Heart left ventricle (tissue), 16 donors: ENCODE results near the gene SEMA3E. TPM values are rescaled to one million over a fixed set of nuclear protein-coding genes. Genes with fewer than 3 reads are reported as not detected.

Source experiments
- ATAC-seq, 4 donors: fragments of 200-7000 bp; cut with Tn5 transposase; one replicate each; pipeline ENCODE4 v1.9.1; 2020 to 2022; ENCODE audit warnings: moderate library complexity in 4 of 4, mild to moderate bottlenecking in 3 of 4, moderate number of reproducible peaks in 1 of 4
- DNase-seq, 5 donors: peaks; one replicate each; pipeline ENCODE4 v3.0.0-alpha.2; 2020
- H3K27ac ChIP-seq, 12 donors: fragments of 200-600 bp; sonication (generic) in 4 of 12; one replicate each; pipeline versions ENCODE4 v1.5.0 to v1.8.0; 2016 to 2022; ENCODE audit warnings: mild to moderate bottlenecking in 2 of 12
- H3K27me3 ChIP-seq, 9 donors: fragments of 200-600 bp; sonication (generic) in 2 of 9; one replicate each; pipeline versions ENCODE4 v1.5.1 to v1.8.0; 2016 to 2022; ENCODE audit warnings: mild to moderate bottlenecking in 3 of 9
- H3K36me3 ChIP-seq, 9 donors: fragments of 200-600 bp; sonication (generic) in 2 of 9; one replicate each; pipeline versions ENCODE4 v1.5.0 to v1.8.0; 2018 to 2022; ENCODE audit warnings: mild to moderate bottlenecking in 2 of 9
- H3K4me1 ChIP-seq, 12 donors: fragments of 200-600 bp; sonication (generic) in 4 of 12; one replicate each; pipeline versions ENCODE4 v1.5.0 to v1.8.0; 2016 to 2022; ENCODE audit warnings: mild to moderate bottlenecking in 3 of 12
- H3K4me3 ChIP-seq, 12 donors: fragments of 200-600 bp; sonication (generic) in 4 of 12; one replicate each; pipeline versions ENCODE4 v1.5.0 to v1.8.0; 2017 to 2022; ENCODE audit warnings: mild to moderate bottlenecking in 9 of 12, moderate library complexity in 4 of 12
- H3K9me3 ChIP-seq, 12 donors: fragments of 200-600 bp; sonication (generic) in 4 of 12; one replicate each; pipeline versions ENCODE4 v1.5.0 to v1.8.0; 2016 to 2022; ENCODE audit warnings: mild to moderate bottlenecking in 1 of 12
- POLR2A ChIP-seq, 2 donors: fragments of 450-650 bp; IDR thresholded peaks; one replicate each; pipeline ENCODE4 v1.6.1; 2017; ENCODE audit warnings: antibody characterized with exemption in 2 of 2, mild to moderate bottlenecking in 2 of 2, moderate library complexity in 2 of 2
- WGBS, 4 donors: extraction: QIAGEN DNeasy Blood & Tissue Kit in 2 of 4; methylation state at CpG; one replicate each; pipeline versions ENCODE4 v1.1.5 to v1.1.7; 2013 to 2018; 5-methylcytosine and 5-hydroxymethylcytosine counted together
- intact Hi-C, 10 donors: fragments of 100-400 bp; cut with DNase I; formaldehyde crosslinking; loops; one replicate each; pipeline versions ENCODE4 v1.11.1 to v1.14.2; 2022
- polyA plus RNA-seq, 2 donors: library from polyadenylated mRNA; stranded (reverse); fragments of 200-250 nt; gene quantifications; one replicate each; pipeline ENCODE4 v1.2.3, GENCODE V29; 2013
- total RNA-seq, 9 donors: library from RNA; depleted of rRNA in 2 of 9; stranded (reverse); fragments of >200 nt in 2 of 9; fragmentation: NEBNext Ultra II Directional in 3 of 9; extraction: Animal tissue kit (Norgen Biotek cat#: 25700) in 3 of 9; gene quantifications; one replicate each; pipeline versions ENCODE4 v1.1.0 to v1.2.4, GENCODE V29; 2016 to 2023
- TF ChIP-seq, protein P1 (sequence below), 12 donors: fragments of 200-600 bp; sonication (generic) in 4 of 12; IDR thresholded peaks; one replicate each; pipeline versions ENCODE4 v1.5.0 to v1.8.0; 2018 to 2022; ENCODE audit warnings: antibody characterized with exemption in 12 of 12, mild to moderate bottlenecking in 5 of 12
- donor health status: ischemic (EF 13 %, LVEDD 7.1; RV severe dilation, severe dysfunction).
- donor health status: healthy with polysubstance abuse.
- donor health status: DM: no; HTN: yes; CAD: no.
- donor health status: DM: no; HTN: no; CAD: no.
- donor health status: ischemic (EF 25% LVEDD 6.9; RV normal size, moderate dysfunction).
- donor health status: ischemic (EF 25% LVEDD 5.7; RV mildly dilated, moderate dysfunction).
- donor health status: healthy.
- donor health status: DM: yes; HTN: yes; CAD: no.
- donor health status: ischemic (EF 35%, LVEDD 5.7; RV mildly dilated, moderate dysfunction).
- donor health status: nonischemic (EF 11% LVEDD 7.7; RV severe dilation, severe dysfunction).
- donor health status: DM: yes; HTN: yes; CAD: no.
- donor health status: PGD.
- donor health status: ischemic (EF 29% LVEDD 5.4; RV normal size, mild dysfunction).
- donor health status: nonischemic (EF 23%, LVEDD 6.1; RV moderate dilation, normal function).

SEMA3E gene
- total and polyA plus RNA-seq, 11 donors: 0.04 to 1.2 (median 0.17) TPM; not detected in 3

DNA sequence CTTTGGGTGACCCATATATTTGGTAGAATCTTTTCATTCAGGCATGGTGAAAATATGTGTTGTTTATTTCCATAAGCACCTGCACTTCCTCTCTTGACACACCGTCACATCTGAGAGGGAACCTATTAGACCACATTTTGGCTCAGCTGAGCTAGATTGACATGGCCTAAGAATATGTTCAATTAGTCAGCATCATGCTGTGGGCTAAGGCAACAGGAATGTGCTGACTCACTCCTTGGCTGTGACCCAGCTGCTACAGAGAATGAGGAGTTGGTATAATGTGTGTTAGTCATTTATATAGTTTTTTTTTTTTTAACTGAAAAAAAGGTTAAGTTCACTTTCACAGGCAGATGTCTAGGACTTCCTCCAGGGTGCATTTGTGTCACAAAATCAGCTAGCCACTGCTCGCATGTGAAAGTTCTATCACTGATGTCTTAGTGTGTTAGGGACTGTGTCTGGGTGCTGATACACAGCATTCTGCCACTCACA, 180.6 kb downstream of the SEMA3E start:
- Histone ChIP-seq H3K27ac (no peak overlapping the region), H3K4me3 (no peak overlapping the region), H3K4me1 (peaks cover 0 to 2% (median 0%) of the 10 kb centered on the region in 12 donors), H3K9me3 (no peaks in the 10 kb centered on the region), H3K36me3 (no peaks in the 10 kb centered on the region), H3K27me3 (no peaks in the 10 kb centered on the region)
- TF ChIP-seq, protein P1, sequence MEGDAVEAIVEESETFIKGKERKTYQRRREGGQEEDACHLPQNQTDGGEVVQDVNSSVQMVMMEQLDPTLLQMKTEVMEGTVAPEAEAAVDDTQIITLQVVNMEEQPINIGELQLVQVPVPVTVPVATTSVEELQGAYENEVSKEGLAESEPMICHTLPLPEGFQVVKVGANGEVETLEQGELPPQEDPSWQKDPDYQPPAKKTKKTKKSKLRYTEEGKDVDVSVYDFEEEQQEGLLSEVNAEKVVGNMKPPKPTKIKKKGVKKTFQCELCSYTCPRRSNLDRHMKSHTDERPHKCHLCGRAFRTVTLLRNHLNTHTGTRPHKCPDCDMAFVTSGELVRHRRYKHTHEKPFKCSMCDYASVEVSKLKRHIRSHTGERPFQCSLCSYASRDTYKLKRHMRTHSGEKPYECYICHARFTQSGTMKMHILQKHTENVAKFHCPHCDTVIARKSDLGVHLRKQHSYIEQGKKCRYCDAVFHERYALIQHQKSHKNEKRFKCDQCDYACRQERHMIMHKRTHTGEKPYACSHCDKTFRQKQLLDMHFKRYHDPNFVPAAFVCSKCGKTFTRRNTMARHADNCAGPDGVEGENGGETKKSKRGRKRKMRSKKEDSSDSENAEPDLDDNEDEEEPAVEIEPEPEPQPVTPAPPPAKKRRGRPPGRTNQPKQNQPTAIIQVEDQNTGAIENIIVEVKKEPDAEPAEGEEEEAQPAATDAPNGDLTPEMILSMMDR (IDR thresholded peaks at IDR 0.05): no peak
- TF ChIP-seq POLR2A (IDR thresholded peaks at IDR 0.05): no peak
- 9 to 11% (median 10%) methylated on average over 2 of the region's 2 CpGs for WGBS, 4 donors
- DNase-seq: peak; percentile 50 to 71 (median 62)
- intact Hi-C loops: no loop called here
- ATAC-seq: peak; percentile 84 to 89 (median 86)

- no peak for ATAC-seq
- 93 to 97% (median 94%) methylated on average over 4 of the region's 4 CpGs for WGBS, 4 donors
- intact Hi-C loops: no loop called here
Observed at GRCh38 chr7:83467493-83467892, 181.4 kb downstream of the SEMA3E start.

GRCh38 chr7:83466956-83467355, 182.0 kb downstream of the SEMA3E start:
- H3K4me3 ChIP-seq: no peak overlapping the region
- TF ChIP-seq, protein P1 (IDR thresholded peaks at IDR 0.05): no peak
- TF ChIP-seq POLR2A (IDR thresholded peaks at IDR 0.05): no peak
- H3K27me3 ChIP-seq: no peaks in the 10 kb centered on the region
- intact Hi-C loops: no loop called here
- H3K4me1 ChIP-seq: peaks cover 0 to 2% (median 0%) of the 10 kb centered on the region in 12 donors
- ATAC-seq (no peak), DNase-seq (no peak)
- 82 to 98% (median 92%) methylated on average over 2 of the region's 2 CpGs for WGBS, 4 donors
- no peaks in the 10 kb centered on the region for H3K36me3 ChIP-seq
- H3K27ac ChIP-seq: no peak overlapping the region
- H3K9me3 ChIP-seq: no peaks in the 10 kb centered on the region

More at GRCh38 chr7:83467493-83467892, 181.4 kb downstream of the SEMA3E start:
- H3K27ac ChIP-seq: no peak overlapping the region
- TF ChIP-seq, protein P1 (IDR thresholded peaks at IDR 0.05): no peak
- no peak for TF ChIP-seq POLR2A (IDR thresholded peaks at IDR 0.05)
- H3K4me3 ChIP-seq: no peak overlapping the region
- H3K36me3 ChIP-seq: no peaks in the 10 kb centered on the region
- H3K27me3 ChIP-seq: no peaks in the 10 kb centered on the region
- H3K9me3 ChIP-seq: no peaks in the 10 kb centered on the region
- H3K4me1 ChIP-seq: peaks cover 0 to 2% (median 0%) of the 10 kb centered on the region in 12 donors
- DNase-seq: no peak

DNA sequence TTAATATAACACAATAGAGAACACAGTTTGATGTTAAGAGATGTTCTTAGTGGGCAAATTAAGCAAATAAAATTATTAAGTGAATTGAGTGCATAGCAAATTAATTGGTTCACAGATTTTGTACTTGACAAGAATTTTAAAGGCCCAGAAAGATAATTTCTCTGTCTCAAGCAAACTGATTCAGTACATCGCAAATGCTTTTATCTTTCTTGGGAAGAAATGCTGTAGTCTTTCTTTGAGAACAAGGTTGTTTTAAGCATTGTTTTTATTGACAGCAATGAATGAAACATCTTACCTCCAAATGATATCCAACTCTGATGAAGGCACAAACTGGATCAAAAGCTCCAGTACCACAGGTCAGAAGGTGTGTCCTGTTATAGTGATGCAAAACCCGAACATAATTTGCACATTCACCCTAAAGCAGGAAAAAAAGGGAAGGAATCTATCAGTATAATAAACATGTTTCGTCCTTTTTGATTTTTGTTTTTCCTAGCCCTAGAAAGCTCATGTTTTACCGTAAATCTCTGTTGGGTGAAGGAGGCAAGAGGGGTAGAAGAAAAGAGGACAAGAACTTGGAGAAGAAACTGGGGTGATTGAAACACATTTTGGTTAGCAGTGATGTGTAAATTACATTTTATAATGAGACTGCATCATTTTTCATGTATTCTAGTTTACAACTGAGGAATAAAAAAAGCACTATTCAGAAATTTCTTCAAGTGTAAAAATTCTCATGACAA, 182.6 kb downstream of the SEMA3E start:
- H3K9me3 ChIP-seq: no peaks in the 10 kb centered on the region
- H3K4me1 ChIP-seq: peaks cover 0 to 2% (median 0%) of the 10 kb centered on the region in 12 donors
- ATAC-seq (no peak), DNase-seq (no peak)
- H3K27me3 ChIP-seq: no peaks in the 10 kb centered on the region
- 63 to 86% (median 82%) methylated on average over 4 of the region's 4 CpGs for WGBS, 4 donors
- H3K27ac ChIP-seq: no peak overlapping the region
- TF ChIP-seq, protein P1 (IDR thresholded peaks at IDR 0.05): no peak
- TF ChIP-seq POLR2A (IDR thresholded peaks at IDR 0.05): no peak
- H3K36me3 ChIP-seq: no peaks in the 10 kb centered on the region
- intact Hi-C loops: no loop called here
- H3K4me3 ChIP-seq: no peak overlapping the region
